ENCODE measurements around the gene ICAM4. TPM values are rescaled to one million over a fixed set of nuclear protein-coding genes. Genes with fewer than 3 reads are reported as not detected.
"Not testable (repeated sequence)": the region's sequence is repeated elsewhere in the genome, so short reads cannot be mapped to it uniquely, and the experiment has no call there.

The ICAM4 gene
- total RNA-seq, 1 experiment from 2014 or later: not detected

DNA sequence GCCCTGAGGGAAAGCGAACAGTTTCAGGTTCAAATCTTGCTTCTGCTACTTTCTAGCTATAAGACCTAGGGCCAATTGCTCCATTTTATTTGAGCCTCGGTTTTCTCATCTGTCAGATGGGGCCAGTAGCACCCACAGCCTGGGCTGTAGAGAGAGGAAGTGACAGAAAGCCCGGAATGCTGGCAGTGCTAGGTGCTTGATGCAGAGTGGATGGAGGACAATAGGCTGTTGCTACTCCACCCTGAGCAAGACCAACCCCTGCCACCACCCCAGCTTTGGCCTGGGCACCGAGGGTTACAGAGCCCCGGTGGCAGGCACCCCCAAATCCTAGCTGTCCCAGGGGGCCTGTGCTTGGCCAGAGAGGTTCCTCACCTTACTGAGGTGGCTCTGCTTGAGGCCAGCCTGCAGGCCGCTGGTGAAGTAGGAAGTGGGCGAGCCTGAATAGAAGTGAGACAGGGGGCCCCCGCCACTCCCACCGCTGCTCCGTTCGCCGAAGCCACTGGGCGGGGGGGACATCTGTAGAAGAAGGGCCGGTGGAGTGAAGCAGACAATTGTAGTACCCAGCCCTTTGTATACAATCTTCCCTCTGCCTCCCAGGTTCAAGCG, 31.2 kb downstream of the ICAM4 start:
- no peak for DNase-seq (ENCODE audit: low read depth)

DNA sequence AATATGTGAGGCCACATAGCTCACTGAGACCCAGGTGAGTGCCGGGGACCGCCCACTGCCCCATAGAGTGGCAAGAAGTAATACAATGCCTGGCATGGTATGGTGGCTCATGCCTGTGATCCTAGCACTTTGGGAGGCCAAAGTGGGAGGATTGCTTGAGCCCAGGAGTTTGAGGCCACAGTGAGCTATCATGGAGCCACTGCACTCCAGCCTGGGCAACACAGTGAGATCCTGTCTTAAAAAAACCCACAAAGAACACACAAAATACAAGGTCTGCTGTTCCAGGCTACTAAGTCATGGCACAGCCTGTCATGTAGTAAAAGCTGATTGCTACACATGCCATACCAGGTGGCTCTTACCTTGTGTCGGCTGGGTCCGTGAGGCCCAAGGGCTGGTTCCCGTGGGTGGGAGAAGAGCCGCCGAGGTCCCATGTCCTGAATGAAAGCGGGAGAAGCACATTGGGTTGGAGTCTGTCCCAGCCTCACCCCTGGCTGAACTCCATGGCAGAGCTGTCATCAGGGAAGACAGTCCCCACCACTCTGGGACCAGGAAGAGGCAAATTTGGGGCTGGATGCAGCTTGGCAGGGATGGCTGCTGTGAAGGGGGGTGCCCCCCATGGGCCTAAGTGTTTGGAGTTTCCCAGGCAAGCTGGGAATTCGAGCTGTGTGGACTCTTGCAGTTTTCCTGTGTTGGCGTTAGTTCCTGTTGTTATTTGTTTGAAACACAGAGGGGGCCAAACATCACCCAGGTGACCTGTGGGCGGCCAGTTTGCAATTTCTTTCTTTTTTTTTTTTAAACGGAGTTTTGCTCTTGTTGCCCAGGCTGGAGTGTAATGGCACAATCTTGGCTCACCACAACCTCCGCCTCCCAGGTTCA, 32.3 kb downstream of the ICAM4 start:
- no peak for DNase-seq (ENCODE audit: low read depth)

DNA sequence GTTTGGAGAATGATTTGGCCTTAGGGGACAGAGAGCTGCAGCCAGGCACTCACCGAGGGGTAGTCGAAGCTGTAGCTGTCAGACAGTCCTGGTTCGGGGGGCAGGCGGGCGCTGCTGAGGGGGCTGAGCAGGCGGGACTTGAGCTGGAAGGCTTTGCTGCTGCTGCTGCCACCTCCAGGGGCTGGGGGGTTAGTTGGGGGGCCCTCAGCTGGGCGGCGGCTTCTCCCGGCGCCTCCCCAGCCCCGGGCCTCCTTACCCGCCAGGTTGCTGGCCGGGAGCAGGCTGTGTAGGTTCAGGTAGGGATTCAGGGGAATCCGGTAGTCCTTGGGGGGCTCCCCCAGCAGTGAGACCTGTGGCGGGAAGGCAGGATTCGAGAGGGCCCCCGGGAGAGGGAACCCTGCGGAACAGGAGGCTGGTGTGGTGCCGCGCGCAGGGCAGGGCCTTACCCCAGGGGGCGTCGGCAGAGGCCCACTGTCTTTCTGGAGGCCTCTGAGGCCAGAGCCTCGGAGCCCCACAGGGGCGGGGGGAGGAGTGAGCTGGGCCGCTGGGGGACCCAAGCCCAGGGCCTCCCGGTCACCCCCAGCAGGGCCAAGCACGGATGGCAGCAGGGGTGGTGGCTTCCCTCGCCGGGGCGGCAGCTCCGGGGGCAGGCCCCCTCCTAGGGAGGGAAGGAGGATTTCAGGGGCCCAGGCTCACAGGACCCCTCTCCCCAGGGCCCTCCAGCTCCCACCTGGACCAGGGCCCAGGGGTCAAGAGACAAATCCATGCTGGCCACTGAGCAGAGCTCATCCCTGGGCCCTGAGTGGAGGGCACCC, 34.1 kb downstream of the ICAM4 start:
- no peak for DNase-seq (ENCODE audit: low read depth)

DNA sequence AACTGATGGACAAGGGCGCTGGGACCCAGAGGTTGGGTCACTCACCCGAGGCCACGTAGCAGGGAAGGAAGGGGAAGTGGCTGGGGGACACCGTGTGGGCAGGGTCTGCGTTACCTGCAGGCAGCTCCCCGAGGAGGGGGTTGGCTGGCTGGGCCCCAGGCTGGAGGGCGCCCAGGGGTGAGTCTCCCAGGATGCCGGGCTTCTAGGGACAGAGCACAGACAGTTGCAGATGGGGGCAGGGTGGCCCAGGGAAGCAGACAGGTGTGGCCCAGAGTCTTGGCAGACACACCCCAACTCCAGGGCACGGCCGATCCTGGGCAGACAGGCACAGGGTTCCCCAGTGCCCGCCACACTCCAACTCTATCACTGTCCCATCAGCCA, 34.7 kb downstream of the ICAM4 start:
- no peak for DNase-seq (ENCODE audit: low read depth)

DNA sequence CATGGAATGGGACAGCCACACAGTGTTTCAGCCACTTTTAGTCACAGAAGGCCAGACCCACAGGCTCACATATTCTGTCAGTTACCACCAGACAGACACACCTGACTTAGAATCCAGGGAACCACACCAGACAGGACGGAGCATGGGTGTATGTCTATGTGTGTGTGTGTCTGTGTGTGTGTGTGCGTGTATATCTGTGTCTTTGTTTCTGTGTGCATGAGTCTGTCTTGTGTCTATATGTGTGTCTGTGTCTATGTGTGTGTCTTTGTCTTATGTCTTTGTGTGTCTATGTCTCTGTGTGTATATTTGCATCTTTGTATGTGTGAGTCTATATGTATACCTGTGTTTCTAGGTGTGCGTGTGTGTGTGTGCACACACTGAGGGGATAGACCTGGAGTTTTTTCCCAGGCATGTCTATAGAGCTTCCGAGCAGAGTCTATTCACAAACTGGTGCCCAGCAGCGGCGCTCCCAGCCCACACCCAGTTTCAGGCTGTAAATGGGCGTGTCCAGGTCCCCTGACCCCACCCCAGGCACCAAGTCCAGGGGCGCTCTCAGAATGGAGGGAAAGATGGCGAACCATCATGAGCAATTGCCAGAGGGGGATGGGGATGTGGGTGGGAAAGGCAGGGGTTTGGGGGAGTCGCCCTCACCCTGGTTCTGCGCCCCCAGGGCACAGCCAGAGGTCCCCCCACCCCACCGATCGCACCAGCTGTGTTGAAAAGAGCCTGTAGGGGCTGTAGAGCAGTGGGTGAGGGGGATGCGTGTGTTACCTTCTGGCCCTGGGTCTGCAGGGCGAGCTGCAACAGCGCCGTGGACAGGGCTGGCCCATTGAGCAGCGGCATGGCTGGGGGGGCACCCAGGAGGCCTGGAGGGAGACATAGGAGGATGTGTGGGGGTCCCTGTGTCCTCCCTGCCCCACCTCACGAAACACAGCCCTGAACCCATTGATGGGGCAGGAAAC, 35.4 kb downstream of the ICAM4 start:
- DNase-seq (ENCODE audit: low read depth): no peak

DNA sequence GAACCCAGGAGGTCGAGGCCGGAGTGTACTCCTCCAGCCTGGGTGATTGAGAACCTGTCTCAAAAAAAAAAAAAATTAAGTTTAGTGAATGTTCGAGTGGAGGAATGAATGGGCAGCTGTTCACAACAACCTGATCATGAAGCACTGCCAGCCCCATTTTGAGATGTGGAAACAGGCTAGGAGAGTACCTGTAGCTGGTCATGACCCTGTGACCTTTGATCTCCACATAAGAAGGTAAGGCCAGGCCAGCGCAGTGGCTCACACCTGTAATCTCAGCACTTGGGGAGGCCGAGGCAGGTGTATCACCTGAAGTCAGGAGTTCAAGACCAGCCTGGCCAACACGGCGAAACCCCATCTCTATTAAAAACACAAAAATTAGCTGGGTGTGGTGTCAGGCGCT, 39.0 kb downstream of the ICAM4 start:
- DNase-seq (ENCODE audit: low read depth): no peak

DNA sequence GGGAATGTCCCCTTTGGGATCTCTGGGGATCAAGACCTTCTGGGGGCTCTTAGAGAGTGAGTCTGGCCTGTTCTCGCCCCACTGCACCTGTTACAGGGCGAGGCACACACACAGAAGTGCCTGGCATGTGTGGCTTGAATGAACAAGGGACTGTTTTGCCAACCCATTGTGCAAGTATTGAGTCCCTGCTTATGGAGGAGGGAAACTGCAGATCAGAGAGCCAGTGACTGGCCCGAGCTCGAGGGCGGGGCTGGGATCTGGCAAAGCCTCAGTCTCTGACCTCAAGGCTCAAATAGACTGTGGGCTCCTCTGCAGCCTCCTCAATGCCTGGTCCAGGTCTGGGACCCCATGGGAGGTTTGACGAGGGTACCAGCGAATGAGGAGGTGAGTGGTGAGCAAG, 41.0 kb downstream of the ICAM4 start:
- no peak for DNase-seq (ENCODE audit: low read depth)

DNA sequence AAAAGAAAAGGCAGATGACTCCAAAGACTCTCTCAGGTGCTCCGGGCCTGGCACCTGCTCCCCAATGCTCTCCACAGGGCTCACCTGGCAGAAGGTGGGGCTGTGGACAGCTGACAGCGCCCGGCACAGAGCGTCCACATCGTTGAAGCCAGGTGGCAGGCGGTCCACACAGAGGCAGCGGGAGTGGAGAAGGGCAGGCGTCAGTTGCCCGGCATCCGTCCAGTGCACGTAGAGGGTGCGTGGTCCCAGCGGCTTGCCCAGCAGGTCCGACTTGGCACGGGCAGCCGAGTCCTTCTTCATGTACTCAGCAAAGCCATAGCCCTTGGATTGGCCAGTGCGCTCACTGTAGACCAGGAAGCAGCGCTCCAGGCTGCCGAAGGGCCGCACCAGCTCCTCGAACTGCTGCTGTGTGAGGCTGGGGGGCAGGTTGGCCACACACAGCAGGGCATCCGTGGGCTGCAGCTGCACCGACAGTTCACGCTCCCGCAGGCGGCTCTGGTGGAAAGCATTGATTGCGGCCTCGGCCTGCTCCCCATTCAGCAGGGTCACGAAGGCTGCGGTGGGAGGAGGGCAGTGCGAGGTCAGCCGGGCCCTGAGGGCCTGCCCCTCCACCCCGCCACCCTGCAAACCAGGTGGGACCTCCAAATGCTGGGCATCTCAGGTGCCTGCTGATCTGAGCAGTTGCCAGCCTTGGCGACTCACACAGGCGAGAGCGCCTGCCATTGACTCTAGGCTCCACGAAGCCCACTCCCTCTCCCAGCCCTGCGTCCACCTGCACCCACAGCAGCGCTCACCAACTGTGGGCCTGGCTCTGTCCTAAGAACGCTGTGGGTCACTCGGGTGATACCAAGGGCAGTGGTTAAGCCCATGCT, 42.0 kb downstream of the ICAM4 start:
- DNase-seq (ENCODE audit: low read depth): no peak

DNA sequence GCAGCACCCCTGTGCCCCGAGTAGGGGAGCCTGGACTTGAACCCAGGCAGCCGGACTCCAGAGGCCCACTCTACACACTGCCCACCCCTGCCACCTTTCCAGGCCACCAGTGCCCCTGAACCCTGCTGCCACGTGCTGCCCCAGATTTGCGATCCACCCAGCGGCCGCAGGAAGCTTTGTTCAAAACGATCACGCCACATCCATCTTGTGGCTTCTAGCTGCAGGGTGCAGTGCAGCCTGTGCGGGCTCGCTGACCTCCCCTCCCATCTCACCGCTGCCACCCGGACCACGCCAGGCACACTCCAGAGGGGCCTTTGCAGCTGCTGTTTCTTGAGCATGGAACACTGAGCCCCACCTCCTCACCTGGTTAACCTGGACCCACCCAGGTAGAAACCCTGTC, 42.8 kb downstream of the ICAM4 start:
- no peak for DNase-seq (ENCODE audit: low read depth)

DNA sequence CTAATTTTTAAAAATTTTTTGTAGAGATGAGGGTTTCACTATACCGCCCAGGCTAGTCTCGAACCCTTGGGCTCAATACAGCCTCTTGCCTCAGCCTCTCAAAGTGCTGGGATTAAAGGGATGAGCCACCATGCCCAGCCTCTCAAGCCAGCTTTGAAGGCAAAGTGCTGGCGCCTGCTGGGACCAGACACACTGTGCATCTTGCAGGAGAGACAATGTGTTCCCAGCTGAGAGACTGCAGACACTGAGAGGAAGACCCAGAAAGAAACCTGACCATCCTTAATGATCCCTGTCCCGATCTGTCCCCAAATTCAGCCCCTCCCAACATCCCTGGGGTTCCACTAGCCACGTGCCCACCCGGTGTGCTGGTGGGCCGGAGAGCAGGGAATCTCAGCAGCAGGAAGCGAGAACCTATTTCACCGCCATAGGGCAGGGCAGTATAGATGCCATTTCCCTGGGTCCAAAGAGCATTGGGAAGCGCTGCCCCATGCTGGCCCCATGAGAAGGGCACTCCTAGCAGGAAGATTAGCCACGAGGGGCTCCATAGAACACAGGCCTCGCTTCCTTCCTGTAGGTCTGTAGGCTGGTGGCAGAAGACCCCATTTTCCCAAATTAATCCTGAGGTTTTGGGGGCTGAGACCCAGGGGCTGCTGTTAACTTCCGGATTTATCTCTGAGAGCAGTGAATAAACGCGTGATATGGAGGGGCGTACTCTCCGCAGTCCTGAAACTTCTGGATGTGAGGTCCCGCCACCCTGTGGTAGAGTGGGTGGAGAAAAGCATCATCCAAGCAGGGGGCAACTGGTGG, 45.6 kb downstream of the ICAM4 start:
- DNase-seq (ENCODE audit: low read depth): no peak

DNA sequence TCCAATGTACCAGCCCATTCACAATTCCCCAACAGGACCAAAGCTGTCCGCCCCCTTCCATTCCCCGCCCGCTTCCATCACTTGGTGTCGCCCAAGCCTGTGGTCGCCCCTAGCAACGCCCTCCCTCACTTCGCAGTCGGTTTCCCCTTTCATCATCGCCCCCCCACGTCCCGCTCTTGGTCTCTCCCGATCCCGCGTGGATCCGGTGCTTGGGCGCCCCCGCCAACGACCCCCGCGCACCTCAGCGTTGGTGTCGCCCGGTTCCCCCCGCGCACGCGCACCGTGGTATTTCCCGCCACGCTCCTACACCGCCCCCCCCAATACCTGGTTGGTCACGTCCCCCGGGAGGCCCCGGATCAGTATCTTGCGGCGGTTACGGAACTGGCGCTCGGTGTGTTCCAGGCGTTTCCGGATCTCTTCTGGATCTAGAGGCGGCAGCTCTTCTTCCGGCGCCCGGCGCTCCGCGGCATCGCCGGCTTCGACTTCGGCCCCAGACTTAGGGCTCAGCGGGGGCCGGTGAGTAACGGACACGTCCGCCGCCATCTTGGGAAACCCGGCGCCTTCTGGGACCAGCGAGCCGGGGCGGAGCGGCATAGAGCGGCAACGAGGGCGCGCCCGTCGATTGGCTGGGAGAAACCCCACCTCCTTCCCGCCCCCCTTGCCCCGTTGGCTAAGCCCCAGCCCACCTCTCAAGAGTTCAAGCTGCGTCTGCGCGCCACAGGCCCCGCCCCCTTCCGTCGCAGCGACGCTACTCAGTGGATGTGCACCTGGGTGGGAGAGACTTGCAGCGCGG, 46.4 kb downstream of the ICAM4 start, which contains the start of gene RAVER1:
RAVER1 (minus strand) TSS at position 565 of the 793 bp plus-strand sequence; CDS start at position 543, 22 bp downstream.
- peak; percentile 96 for DNase-seq (ENCODE audit: low read depth)

DNA sequence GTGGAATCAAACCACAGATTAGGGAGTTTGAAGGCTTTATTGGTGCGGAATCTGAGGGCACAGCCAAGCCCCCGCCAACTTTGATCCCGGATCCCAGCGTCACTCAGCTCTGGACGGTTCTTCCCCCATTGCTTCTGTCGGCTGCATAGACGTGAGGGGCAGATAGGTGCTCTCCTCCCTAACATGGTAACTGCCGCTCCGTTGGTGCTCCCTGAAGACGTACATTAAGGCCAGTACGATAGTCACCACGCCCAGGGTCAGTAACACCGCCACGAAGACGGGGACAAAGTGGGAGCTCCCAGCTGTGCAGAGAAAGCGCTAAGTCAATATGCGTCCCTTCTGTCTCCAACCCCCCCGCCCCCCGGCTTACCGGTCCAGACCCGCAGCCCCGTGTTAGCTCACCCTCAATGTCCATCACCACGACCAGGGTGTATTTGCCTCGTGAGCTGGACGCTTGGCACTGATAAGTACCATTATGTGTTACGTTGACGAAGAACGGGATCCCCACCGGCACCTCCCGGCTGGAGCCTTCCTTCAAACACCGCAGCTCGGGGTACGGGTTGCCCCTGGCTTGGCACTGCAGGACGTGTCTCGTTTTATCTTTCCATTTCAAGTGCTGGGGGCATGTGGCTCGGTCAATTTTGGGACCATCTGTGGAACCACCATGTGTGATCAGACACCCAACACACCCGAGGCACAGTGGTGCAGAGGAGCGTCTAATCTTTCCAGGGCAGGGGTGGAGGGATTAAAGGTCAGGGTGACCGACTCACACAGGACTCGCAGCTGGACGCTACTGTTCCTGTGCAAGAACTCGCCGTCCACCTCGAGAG, 47.2 kb downstream of the ICAM4 start:
- DNase-seq (ENCODE audit: low read depth): no peak

DNA sequence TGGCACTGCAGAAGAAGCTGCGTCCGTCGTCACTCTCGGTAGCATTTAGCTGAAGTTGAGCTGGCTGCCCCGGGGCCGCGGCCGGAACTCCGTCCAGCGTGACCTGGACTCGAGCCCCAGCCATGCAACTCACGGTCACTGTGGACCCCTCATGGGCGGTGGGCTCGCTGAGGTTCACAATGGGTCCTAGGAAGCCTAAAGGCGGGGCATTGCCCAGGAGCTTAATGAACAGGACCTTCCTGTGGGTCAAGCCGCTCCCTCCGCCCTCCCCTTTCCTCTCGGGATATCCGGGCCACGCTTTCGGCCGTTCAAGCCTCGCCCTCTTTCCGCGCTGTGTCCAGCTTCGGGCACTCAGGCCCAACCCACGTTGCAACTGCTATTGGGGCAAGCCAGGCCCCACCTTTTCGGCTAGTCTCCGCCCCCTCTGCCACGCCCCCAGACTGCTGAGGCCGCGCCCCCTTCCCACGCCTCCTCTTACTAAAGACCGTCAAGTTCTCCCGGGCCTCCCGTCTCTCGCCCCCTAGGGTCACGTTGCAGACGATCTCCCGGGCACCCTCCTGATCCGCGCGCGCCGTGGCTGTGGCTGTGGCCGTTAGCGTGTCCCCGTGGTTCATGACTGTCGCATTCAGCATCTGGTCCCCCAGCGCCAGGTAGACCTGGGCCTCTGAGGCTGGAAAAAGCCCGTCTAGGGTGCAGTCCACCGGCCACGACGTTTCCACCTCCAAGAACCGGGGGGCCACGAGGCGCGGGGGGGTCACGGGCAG, 48.0 kb downstream of the ICAM4 start:
- DNase-seq (ENCODE audit: low read depth): peak; percentile 94

DNA sequence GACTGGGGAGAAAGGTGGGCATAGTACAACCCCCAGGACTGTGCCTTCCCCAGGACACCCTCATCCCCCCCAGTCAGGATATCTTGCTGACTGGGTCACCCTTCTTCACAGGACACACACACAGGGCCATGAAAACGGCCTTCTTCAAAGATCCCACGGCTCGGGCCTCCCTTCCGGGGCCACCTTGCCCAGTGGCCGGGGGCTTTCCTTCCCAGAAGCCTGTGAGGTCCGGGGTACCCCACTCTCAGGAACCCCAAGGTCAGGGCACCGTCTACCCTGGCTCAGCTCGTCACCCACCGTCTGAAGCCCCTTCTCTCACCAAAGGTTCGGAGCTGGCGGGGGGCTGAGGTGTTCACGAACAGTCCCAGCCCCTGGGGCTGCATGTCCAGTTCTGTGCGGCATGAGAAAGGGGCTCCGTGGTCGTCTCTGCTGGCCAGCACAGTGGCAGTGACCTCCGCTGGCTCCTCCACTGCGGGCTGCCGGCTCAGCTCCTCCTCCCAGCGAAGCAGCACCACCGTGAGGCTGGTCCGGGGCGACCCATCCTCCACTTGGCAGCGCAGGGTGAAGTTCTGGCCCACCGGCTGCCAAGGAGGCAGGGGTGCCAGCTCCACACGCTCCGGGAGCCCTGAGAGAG, 48.7 kb downstream of the ICAM4 start:
- DNase-seq (ENCODE audit: low read depth): no peak

DNA sequence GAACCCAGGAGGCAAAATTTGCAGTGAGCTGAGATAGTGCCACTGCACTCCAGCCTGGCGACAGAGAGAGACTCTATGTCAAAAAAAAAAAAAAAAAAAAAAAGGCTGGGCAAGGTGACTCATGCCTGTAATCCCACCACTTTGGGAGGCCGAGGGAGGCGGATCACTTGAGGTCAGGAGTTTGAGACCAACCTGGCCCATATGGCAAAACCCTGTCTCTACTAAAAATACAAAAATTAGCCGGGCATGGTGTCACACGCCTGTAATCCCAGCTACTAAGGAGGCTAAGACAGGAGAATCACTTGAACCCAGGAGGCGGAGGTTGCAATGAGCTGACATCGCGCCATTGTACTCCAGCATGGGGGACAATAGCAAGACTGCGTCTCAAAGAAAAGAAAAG, 50.0 kb downstream of the ICAM4 start:
- not testable (repeated sequence) for DNase-seq (ENCODE audit: low read depth)

All from LHCN-M2 (cell line).